Panc1 (cell line): ENCODE data around the gene PTGER4. TPM values are rescaled to one million over a fixed set of nuclear protein-coding genes. Genes with fewer than 3 reads are reported as not detected.
"Not testable (repeated sequence)": the region's sequence is repeated elsewhere in the genome, so short reads cannot be mapped to it uniquely, and the experiment has no call there.

Experiments used
- ATAC-seq: fragments of 200-7000 bp; cut with Tn5 transposase; 2 replicates; pipeline ENCODE4 v1.9.1; 2020; ENCODE audit warnings: mild to moderate bottlenecking, moderate library complexity
- BruUV-seq: library from RNA; stranded (reverse); fragments of 400-500 nt; replicated peaks from 2 replicates; lab custom pipeline; 2021; lab: Mats Ljungman, UMichigan
- CTCF ChIA-PET: fragments of 300-600 bp; sonication (Branson Sonifier 250); formaldehyde crosslinking; loops from one replicate; lab custom pipeline; 2022; ENCODE audit warnings: antibody characterized with exemption; lab: Charles Lee
- POLR2A ChIA-PET: fragments of 300-600 bp; sonication (Branson Sonifier 250); formaldehyde crosslinking; loops from one replicate; lab custom pipeline; 2022; ENCODE audit warnings: antibody characterized with exemption; lab: Charles Lee
- DNase-seq: peaks from one replicate; pipeline ENCODE4 v3.0.0-alpha.2; 2010; ENCODE audit warnings: low read depth, low spot score
- H3K27ac ChIP-seq: 2 replicates; pipeline ENCODE4 v1.5.1; 2011; ENCODE audit warnings: mild to moderate bottlenecking, low read length, inconsistent platforms
- H3K27me3 ChIP-seq: fragments of 200-500 bp; sonication (Bioruptor generic); 2 replicates; pipeline ENCODE4 v1.6.0; 2014; ENCODE audit warnings: low read length, inconsistent platforms; ENCODE audit not compliant: control insufficient read depth, insufficient read depth
- H3K36me3 ChIP-seq: fragments of 200-500 bp; sonication (Bioruptor generic); 2 replicates; pipeline ENCODE4 v1.5.1; 2014; ENCODE audit warnings: inconsistent platforms, mild to moderate bottlenecking, low read length, moderate library complexity; ENCODE audit not compliant: control insufficient read depth, insufficient read depth
- H3K4me1 ChIP-seq: 2 replicates; pipeline ENCODE4 v1.5.1; 2011; ENCODE audit warnings: inconsistent platforms, mild to moderate bottlenecking, low read length, moderate library complexity; ENCODE audit not compliant: control insufficient read depth, insufficient read depth
- H3K4me3 ChIP-seq, 2 experiments: 2 replicates each; pipeline ENCODE4 v1.5.1; 2011 to 2012; ENCODE audit warnings: low read depth in 2 of 2, low read length in 2 of 2, mild to moderate bottlenecking in 2 of 2, inconsistent platforms in 1 of 2, moderate library complexity in 1 of 2
- H3K9me3 ChIP-seq: fragments of 200-500 bp; sonication (Bioruptor generic); 2 replicates; pipeline ENCODE4 v1.5.1; 2014; ENCODE audit warnings: low read depth, mild to moderate bottlenecking, inconsistent platforms, low read length, moderate library complexity; ENCODE audit not compliant: control insufficient read depth, insufficient read depth
- POLR2AphosphoS5 ChIP-seq: IDR thresholded peaks from 2 replicates; pipeline ENCODE4 v1.6.1; 2012; ENCODE audit warnings: mild to moderate bottlenecking, low read depth, low read length, moderate library complexity
- SIN3A ChIP-seq: IDR thresholded peaks from 2 replicates; pipeline ENCODE4 v1.6.1; 2012; ENCODE audit warnings: low read depth, mild to moderate bottlenecking, low read length, moderate library complexity, borderline replicate concordance; ENCODE audit not compliant: insufficient read depth
- TCF7L2 ChIP-seq: IDR thresholded peaks from 2 replicates; pipeline ENCODE4 v1.6.1; 2011; ENCODE audit warnings: mild to moderate bottlenecking, low read depth, low read length, inconsistent platforms
- in situ Hi-C: cut with HindIII; loops from 2 replicates; pipeline ENCODE4 v1.10.0; 2016; ENCODE audit warnings: low sequenced_read_pairs, low pct_unique_long_range_greater_than_20kb
- intact Hi-C: fragments of 100-400 bp; cut with micrococcal nuclease; formaldehyde crosslinking; loops from one replicate; pipeline ENCODE4 v1.10.0; 2022; ENCODE audit not compliant: unreplicated experiment
- total RNA-seq: library from RNA; stranded (reverse); gene quantifications from one replicate; pipeline ENCODE4 v1.2.1, GENCODE V29; 2021; ENCODE audit not compliant: unreplicated experiment
- TF ChIP-seq, protein P1 (sequence below), 2 experiments: IDR thresholded peaks; 2 replicates each; pipeline ENCODE4 v1.6.1; 2011 to 2012; ENCODE audit warnings: low read depth in 2 of 2, control low read depth in 1 of 2, low read length in 1 of 2, mild to moderate bottlenecking in 1 of 2, moderate library complexity in 1 of 2; ENCODE audit not compliant: insufficient read depth in 1 of 2
- TF ChIP-seq, protein P2 (sequence below): fragments of 450-650 bp; IDR thresholded peaks from 2 replicates; pipeline ENCODE4 v1.5.1; 2017; ENCODE audit warnings: mild to moderate bottlenecking

The PTGER4 gene
- total RNA-seq, 1 experiment from 2014 or later, result 20.0 TPM

DNA sequence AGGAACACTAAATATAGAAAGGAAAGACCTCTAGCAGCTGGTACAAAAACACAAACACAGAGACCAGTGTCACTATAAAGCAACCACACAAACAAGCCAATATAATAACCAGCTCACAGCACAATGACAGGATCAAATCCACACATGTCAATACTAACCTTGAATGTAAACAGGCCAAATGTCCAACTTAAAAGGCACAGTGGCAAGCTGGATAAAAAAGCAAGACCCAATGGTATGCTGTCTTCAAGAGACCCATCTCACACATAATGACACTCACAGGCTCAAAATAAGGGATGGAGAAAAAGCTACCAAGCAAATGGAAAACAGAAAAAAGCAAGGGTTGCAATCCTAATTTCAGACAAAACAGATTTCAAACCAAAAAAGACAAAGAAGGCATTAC lies 22.3 kb downstream of the PTGER4 start:
- DNase-seq, in situ Hi-C loops, POLR2A ChIA-PET, H3K9me3 ChIP-seq, H3K27ac ChIP-seq, H3K4me3 ChIP-seq, intact Hi-C loops, ATAC-seq, BruUV-seq, H3K27me3 ChIP-seq, H3K4me1 ChIP-seq, CTCF ChIA-PET, H3K36me3 ChIP-seq: not testable (repeated sequence)

DNA sequence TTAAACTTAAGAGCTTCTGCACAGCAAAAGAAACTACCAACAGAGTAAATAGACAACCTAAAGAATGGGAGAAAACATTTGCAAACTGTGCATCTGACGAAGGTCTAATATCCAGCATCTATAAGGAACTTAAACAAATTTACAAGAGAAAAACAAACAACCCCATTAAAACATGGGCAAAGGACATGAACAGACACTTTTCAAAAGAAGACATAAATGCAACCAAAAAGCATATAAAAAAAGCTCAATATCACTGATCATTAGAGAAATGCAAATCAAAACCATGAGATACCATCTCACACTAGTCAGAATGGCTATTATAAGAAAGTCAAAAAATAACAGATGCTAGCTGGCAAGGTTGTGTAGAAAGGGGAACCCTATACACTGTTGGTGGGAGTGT lies 25.8 kb downstream of the PTGER4 start:
- BruUV-seq, H3K9me3 ChIP-seq, intact Hi-C loops, CTCF ChIA-PET, DNase-seq, H3K36me3 ChIP-seq, POLR2A ChIA-PET, in situ Hi-C loops, H3K27ac ChIP-seq, H3K4me1 ChIP-seq, H3K27me3 ChIP-seq, H3K4me3 ChIP-seq, ATAC-seq: not testable (repeated sequence)

DNA sequence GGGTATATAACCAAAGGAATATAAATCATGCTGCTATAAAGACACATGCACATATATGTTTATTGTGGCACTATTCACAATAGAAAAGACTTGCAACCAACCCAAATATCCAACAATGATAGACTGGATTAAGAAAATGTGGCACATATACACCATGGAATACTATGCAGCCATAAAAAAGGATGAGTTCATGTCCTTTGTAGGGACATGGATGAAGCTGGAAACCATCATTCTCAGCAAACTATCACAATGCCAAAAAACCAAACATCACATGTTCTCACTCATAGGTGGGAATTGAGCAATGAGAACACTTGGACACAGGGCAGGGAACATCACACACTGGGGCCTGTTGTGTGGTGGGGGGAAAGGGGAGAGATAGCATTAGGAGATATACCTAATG lies 30.9 kb downstream of the PTGER4 start:
- BruUV-seq, H3K9me3 ChIP-seq, H3K4me1 ChIP-seq, in situ Hi-C loops, CTCF ChIA-PET, DNase-seq, POLR2A ChIA-PET, H3K36me3 ChIP-seq, H3K27me3 ChIP-seq, H3K27ac ChIP-seq, intact Hi-C loops, H3K4me3 ChIP-seq, ATAC-seq: not testable (repeated sequence)

DNA sequence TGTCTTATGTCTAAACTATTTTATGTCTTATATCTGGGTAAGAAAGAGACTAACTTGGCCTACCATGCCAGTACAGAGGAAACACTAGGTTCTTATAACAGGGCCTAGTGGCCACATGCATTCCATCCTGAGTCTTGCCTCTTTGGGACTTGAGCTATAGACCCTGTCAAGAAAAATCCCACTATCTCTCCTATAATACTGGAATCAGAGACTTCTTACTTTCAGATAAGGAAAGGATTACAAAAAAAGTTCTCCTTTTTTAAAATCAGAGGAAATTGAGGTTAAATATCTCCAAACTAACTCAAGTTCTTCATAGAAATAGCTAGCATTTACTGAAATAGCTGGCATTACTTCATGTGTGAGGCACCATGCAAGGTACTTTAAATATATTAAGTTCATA lies 34.3 kb downstream of the PTGER4 start:
- no peak for DNase-seq
- in situ Hi-C loops (no loop called here), intact Hi-C loops (no loop called here)
- Histone ChIP-seq H3K27me3 (no peaks in the 10 kb centered on the region), H3K4me1 (peaks cover 5% of the 10 kb centered on the region; the same call in 1 of the 2 replicates), H3K4me3 (no peak overlapping the region), H3K36me3 (no peaks in the 10 kb centered on the region), H3K27ac (no peak overlapping the region), H3K9me3 (no peaks in the 10 kb centered on the region)
- ATAC-seq, result no peak
- BruUV-seq, result no TSS peak
- POLR2A ChIA-PET, result no interaction called here
- TF ChIP-seq, protein P1, sequence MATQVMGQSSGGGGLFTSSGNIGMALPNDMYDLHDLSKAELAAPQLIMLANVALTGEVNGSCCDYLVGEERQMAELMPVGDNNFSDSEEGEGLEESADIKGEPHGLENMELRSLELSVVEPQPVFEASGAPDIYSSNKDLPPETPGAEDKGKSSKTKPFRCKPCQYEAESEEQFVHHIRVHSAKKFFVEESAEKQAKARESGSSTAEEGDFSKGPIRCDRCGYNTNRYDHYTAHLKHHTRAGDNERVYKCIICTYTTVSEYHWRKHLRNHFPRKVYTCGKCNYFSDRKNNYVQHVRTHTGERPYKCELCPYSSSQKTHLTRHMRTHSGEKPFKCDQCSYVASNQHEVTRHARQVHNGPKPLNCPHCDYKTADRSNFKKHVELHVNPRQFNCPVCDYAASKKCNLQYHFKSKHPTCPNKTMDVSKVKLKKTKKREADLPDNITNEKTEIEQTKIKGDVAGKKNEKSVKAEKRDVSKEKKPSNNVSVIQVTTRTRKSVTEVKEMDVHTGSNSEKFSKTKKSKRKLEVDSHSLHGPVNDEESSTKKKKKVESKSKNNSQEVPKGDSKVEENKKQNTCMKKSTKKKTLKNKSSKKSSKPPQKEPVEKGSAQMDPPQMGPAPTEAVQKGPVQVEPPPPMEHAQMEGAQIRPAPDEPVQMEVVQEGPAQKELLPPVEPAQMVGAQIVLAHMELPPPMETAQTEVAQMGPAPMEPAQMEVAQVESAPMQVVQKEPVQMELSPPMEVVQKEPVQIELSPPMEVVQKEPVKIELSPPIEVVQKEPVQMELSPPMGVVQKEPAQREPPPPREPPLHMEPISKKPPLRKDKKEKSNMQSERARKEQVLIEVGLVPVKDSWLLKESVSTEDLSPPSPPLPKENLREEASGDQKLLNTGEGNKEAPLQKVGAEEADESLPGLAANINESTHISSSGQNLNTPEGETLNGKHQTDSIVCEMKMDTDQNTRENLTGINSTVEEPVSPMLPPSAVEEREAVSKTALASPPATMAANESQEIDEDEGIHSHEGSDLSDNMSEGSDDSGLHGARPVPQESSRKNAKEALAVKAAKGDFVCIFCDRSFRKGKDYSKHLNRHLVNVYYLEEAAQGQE (IDR thresholded peaks at IDR 0.05; ENCODE audit: insufficient read depth in 1 of 2, low read depth in 2 of 2, low read length in 1 of 2), result no peak
- TF ChIP-seq TCF7L2, result no peak
- TF ChIP-seq POLR2AphosphoS5, result no peak
- no peak for TF ChIP-seq SIN3A
- TF ChIP-seq, protein P2, sequence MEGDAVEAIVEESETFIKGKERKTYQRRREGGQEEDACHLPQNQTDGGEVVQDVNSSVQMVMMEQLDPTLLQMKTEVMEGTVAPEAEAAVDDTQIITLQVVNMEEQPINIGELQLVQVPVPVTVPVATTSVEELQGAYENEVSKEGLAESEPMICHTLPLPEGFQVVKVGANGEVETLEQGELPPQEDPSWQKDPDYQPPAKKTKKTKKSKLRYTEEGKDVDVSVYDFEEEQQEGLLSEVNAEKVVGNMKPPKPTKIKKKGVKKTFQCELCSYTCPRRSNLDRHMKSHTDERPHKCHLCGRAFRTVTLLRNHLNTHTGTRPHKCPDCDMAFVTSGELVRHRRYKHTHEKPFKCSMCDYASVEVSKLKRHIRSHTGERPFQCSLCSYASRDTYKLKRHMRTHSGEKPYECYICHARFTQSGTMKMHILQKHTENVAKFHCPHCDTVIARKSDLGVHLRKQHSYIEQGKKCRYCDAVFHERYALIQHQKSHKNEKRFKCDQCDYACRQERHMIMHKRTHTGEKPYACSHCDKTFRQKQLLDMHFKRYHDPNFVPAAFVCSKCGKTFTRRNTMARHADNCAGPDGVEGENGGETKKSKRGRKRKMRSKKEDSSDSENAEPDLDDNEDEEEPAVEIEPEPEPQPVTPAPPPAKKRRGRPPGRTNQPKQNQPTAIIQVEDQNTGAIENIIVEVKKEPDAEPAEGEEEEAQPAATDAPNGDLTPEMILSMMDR, result no peak
- CTCF ChIA-PET, result no interaction called here
